Thyroid gland (tissue), 4 donors: ENCODE measurements around the gene FDXACB1.

Experiments
- POLR2A ChIP-seq, 2 donors: fragments of 450-650 bp; IDR thresholded peaks; one replicate each; pipeline ENCODE4 v1.6.1; 2017; ENCODE audit warnings: antibody characterized with exemption in 2 of 2, mild to moderate bottlenecking in 2 of 2, moderate library complexity in 1 of 2
- TF ChIP-seq, protein P1 (sequence below), 6 experiments: fragments of 200-600 bp in 3 of 6; fragments of 450-650 bp in 3 of 6; sonication (generic) in 3 of 6; IDR thresholded peaks; one replicate each; pipeline ENCODE4 v1.5.1; 2016 to 2019; ENCODE audit warnings: antibody characterized with exemption in 6 of 6, mild to moderate bottlenecking in 2 of 6, inconsistent platforms in 1 of 6, moderate library complexity in 1 of 6

DNA sequence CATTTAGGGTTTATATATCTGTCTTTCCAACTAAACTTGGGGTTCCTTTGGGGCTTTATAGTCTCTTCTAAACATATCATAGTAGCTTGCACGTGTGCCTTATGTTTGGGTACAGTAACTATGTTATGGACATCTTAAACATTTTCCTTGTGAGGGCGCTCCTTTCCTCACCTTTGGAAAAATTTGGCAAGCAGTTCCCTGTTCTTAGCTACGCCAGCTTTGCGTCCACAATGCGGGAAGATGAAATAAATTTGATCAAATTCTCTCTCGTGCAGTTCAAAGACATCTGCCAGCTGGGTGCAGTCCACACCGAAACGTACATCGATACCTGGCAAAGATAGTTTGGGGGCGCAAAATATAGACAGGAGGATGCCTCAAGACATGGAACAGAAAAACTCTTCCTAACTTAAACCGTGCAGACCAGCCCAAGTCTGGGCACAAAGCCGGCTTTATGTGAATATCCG is 548 bp downstream of the FDXACB1 start:
- TF ChIP-seq, protein P1, sequence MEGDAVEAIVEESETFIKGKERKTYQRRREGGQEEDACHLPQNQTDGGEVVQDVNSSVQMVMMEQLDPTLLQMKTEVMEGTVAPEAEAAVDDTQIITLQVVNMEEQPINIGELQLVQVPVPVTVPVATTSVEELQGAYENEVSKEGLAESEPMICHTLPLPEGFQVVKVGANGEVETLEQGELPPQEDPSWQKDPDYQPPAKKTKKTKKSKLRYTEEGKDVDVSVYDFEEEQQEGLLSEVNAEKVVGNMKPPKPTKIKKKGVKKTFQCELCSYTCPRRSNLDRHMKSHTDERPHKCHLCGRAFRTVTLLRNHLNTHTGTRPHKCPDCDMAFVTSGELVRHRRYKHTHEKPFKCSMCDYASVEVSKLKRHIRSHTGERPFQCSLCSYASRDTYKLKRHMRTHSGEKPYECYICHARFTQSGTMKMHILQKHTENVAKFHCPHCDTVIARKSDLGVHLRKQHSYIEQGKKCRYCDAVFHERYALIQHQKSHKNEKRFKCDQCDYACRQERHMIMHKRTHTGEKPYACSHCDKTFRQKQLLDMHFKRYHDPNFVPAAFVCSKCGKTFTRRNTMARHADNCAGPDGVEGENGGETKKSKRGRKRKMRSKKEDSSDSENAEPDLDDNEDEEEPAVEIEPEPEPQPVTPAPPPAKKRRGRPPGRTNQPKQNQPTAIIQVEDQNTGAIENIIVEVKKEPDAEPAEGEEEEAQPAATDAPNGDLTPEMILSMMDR (IDR thresholded peaks at IDR 0.05), result no peak
- no peak for TF ChIP-seq POLR2A (IDR thresholded peaks at IDR 0.05)
